HCT116 (cell line): Measurements from ENCODE around the gene TRPM8.

ENCODE experiments used
- CBX3 ChIP-seq: IDR thresholded peaks from 2 replicates; pipeline ENCODE4 v1.6.1; 2012; ENCODE audit warnings: low read depth
- CEBPB ChIP-seq: IDR thresholded peaks from 2 replicates; pipeline ENCODE4 v1.6.1; 2012; ENCODE audit warnings: low read depth
- EZH2phosphoT487 ChIP-seq: fragments of 200-600 bp; IDR thresholded peaks from 2 replicates; pipeline ENCODE4 v1.6.1; 2018; ENCODE audit warnings: antibody characterized with exemption, borderline replicate concordance
- JUND ChIP-seq: IDR thresholded peaks from 2 replicates; pipeline ENCODE4 v1.6.1; 2012
- POLR2A ChIP-seq: IDR thresholded peaks from 2 replicates; pipeline ENCODE4 v1.7.0; 2011; ENCODE audit warnings: borderline replicate concordance; ENCODE audit not compliant: insufficient read depth, insufficient read length; ENCODE audit errors: extremely low read depth
- SP1 ChIP-seq: IDR thresholded peaks from 2 replicates; pipeline ENCODE4 v1.6.1; 2012; ENCODE audit warnings: low read depth
- TCF7L2 ChIP-seq: IDR thresholded peaks from 2 replicates; pipeline ENCODE4 v1.7.0; 2011; ENCODE audit warnings: borderline replicate concordance, inconsistent platforms; ENCODE audit not compliant: insufficient read depth, insufficient read length; ENCODE audit errors: extremely low read depth
- YY1 ChIP-seq: IDR thresholded peaks from 2 replicates; pipeline ENCODE4 v1.6.1; 2011; ENCODE audit warnings: low read length, low read depth, moderate library complexity, mild to moderate bottlenecking; ENCODE audit not compliant: insufficient replicate concordance; ENCODE audit errors: extremely low read depth
- TF ChIP-seq, protein P1 (sequence below), 3 experiments: fragments of 200-600 bp in 1 of 3; sonication (generic) in 1 of 3; IDR thresholded peaks in 2 of 3; conservative IDR thresholded peaks in 1 of 3; 2 replicates each; pipeline ENCODE4 v1.5.1; 2012 to 2017; ENCODE audit warnings: low read depth in 2 of 3, low read length in 2 of 3, antibody characterized with exemption in 1 of 3, borderline replicate concordance in 1 of 3, control low read depth in 1 of 3, mild to moderate bottlenecking in 1 of 3, mixed read lengths in 1 of 3, mixed run types in 1 of 3, moderate library complexity in 1 of 3; ENCODE audit not compliant: insufficient read depth in 1 of 3
- TF ChIP-seq, protein P2 (sequence below): IDR thresholded peaks from 2 replicates; pipeline ENCODE4 v1.6.1; 2012; ENCODE audit warnings: low read depth
- TF ChIP-seq, protein P3 (sequence below): IDR thresholded peaks from 2 replicates; pipeline ENCODE4 v1.6.1; 2012

DNA sequence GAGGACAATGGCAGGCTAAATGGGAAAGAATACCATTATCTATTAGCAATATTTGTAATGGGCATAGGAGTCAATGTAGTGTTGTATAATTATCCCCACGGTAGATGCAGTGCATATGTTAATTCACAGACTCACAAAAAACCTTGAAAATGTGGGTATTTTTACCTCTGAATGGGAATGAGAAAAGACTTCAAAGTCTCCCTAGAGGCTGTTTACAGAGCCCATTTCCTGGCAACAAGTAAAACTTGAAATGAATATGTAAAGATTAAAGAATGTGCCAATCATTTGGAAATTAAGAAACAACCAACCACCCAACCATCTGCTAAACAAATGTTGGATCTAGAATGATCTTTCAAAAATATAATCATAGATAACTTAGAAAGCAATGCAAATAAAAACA lies 27.1 kb downstream of the TRPM8 start:
- TF ChIP-seq, protein P1, sequence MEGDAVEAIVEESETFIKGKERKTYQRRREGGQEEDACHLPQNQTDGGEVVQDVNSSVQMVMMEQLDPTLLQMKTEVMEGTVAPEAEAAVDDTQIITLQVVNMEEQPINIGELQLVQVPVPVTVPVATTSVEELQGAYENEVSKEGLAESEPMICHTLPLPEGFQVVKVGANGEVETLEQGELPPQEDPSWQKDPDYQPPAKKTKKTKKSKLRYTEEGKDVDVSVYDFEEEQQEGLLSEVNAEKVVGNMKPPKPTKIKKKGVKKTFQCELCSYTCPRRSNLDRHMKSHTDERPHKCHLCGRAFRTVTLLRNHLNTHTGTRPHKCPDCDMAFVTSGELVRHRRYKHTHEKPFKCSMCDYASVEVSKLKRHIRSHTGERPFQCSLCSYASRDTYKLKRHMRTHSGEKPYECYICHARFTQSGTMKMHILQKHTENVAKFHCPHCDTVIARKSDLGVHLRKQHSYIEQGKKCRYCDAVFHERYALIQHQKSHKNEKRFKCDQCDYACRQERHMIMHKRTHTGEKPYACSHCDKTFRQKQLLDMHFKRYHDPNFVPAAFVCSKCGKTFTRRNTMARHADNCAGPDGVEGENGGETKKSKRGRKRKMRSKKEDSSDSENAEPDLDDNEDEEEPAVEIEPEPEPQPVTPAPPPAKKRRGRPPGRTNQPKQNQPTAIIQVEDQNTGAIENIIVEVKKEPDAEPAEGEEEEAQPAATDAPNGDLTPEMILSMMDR (IDR thresholded peaks at IDR 0.05 in 2 of 3, conservative IDR thresholded peaks at IDR 0.05 in 1 of 3; ENCODE audit: borderline replicate concordance in 1 of 3, insufficient read depth in 1 of 3, low read depth in 2 of 3, low read length in 2 of 3): no peak
- TF ChIP-seq CEBPB: no peak
- TF ChIP-seq POLR2A: no peak
- no peak for TF ChIP-seq YY1
- no peak for TF ChIP-seq JUND
- TF ChIP-seq SP1: no peak
- TF ChIP-seq, protein P2, sequence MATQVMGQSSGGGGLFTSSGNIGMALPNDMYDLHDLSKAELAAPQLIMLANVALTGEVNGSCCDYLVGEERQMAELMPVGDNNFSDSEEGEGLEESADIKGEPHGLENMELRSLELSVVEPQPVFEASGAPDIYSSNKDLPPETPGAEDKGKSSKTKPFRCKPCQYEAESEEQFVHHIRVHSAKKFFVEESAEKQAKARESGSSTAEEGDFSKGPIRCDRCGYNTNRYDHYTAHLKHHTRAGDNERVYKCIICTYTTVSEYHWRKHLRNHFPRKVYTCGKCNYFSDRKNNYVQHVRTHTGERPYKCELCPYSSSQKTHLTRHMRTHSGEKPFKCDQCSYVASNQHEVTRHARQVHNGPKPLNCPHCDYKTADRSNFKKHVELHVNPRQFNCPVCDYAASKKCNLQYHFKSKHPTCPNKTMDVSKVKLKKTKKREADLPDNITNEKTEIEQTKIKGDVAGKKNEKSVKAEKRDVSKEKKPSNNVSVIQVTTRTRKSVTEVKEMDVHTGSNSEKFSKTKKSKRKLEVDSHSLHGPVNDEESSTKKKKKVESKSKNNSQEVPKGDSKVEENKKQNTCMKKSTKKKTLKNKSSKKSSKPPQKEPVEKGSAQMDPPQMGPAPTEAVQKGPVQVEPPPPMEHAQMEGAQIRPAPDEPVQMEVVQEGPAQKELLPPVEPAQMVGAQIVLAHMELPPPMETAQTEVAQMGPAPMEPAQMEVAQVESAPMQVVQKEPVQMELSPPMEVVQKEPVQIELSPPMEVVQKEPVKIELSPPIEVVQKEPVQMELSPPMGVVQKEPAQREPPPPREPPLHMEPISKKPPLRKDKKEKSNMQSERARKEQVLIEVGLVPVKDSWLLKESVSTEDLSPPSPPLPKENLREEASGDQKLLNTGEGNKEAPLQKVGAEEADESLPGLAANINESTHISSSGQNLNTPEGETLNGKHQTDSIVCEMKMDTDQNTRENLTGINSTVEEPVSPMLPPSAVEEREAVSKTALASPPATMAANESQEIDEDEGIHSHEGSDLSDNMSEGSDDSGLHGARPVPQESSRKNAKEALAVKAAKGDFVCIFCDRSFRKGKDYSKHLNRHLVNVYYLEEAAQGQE: no peak
- TF ChIP-seq, protein P3, sequence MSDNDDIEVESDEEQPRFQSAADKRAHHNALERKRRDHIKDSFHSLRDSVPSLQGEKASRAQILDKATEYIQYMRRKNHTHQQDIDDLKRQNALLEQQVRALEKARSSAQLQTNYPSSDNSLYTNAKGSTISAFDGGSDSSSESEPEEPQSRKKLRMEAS: no peak
- no peak for TF ChIP-seq EZH2phosphoT487
- no peak for TF ChIP-seq TCF7L2
- no peak for TF ChIP-seq CBX3
